Pons (tissue), 1 donor: Measurements from ENCODE around the gene CKMT1B.
"Not testable (repeated sequence)": the region's sequence is repeated elsewhere in the genome, so short reads cannot be mapped to it uniquely, and the experiment has no call there.

Source experiments
- DNase-seq: peaks from one replicate; pipeline ENCODE4 v3.0.0-alpha.2; 2016; ENCODE audit warnings: low spot score

CKMT1B gene

DNA sequence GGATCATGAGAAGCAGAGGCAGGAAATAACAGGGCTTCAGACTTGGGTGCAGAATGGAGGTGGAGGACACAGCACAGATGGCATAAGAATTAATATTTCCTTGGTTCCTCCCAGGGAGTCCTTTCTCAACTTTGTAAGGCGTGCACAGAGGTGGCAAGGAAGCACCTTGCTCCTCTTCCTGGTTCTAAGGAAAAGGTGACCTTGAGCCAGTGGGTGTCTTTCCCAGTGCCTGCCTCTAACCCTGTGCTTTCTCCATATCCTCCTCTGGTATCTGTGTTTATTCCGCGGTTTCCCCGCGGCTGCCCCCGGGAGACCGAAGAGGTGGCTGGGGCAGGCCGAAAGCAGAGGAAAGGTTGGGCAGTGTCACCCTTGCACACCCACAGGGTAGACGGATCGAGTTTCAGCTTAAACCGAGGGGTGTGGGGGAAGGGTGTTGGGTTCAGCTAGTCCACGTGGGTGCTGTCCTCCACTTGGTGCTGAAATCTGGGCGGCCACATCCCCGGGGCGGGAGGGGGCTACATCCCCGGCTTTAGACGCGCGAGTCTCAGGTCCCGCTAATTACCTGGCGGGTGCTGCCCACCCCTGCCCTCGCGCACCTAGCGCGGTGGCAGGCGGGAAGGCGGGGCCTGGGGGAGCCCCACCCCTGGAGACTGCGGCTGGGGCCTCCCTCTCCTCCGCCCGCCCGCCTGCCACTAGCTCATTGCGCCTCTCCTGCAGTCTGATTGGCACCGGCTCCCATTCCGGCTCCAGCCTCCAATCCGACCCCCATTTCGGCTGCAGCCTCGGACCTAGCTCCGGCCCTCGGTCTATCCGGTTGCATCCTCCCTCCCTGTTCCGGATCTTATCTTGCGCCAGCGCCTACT, at the start of gene CKMT1B:
TSS of gene CKMT1B (plus strand) at position 700 of the 863 bp plus-strand sequence. CDS start 192 bp downstream, outside the sequence.
- DNase-seq = not testable (repeated sequence)

DNA sequence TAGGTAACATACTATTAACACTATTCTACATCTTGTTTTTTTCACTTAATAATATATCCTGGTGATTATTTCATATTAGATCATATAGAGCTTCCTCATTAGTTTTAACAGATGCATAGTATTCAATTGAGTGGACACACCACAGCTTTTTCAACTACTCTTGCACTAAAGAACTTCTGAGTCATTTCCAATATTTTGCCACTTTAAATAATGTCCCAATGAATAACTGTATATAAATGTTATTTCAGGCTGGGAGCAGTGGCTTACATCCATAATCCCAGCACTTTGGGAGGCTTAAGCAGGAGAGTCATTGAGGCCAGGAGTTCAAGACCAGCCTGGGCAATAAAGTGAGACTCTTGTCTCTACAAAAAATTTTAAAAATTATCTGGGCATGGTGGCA, 49.6 kb upstream of the CKMT1B start:
- no peak for DNase-seq

DNA sequence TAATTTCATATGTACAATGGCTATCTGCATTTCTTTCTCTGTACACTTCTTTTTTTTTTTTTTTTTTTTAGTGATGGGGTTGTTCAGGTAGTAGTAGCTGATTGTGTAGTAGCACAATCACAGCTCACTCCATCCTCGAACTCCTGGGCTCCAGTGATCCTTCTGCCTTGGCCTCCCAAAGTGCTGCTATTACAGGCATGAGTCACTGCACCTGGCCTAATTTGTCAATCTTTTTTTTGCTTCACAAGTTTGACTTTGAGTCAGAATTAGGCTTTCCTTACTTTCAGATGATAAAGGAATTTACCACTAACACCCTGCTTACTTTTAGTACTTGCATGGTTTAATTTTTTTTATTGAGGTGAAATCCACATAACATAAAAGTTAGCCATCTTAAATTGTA, 48.4 kb upstream of the CKMT1B start:
- DNase-seq = no peak

DNA sequence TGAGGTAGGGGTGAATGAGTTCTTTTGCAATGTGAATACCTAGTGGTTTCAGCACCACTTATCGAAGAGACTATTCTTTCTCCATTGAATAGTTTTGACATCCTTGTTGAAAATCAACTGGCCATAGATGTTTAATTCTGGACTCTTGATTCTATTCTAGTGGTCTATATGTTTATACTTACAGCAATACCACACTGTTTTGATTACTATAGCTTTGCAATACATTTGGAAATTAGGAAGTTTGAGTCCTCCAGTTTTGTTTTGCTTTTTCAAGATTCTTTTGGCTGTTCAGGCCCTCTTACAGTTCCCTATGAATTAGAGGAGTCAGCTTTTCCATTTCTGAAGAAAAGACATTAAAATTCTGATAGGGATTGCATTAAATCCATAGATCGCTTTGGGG, 46.3 kb upstream of the CKMT1B start:
- DNase-seq = no peak

DNA sequence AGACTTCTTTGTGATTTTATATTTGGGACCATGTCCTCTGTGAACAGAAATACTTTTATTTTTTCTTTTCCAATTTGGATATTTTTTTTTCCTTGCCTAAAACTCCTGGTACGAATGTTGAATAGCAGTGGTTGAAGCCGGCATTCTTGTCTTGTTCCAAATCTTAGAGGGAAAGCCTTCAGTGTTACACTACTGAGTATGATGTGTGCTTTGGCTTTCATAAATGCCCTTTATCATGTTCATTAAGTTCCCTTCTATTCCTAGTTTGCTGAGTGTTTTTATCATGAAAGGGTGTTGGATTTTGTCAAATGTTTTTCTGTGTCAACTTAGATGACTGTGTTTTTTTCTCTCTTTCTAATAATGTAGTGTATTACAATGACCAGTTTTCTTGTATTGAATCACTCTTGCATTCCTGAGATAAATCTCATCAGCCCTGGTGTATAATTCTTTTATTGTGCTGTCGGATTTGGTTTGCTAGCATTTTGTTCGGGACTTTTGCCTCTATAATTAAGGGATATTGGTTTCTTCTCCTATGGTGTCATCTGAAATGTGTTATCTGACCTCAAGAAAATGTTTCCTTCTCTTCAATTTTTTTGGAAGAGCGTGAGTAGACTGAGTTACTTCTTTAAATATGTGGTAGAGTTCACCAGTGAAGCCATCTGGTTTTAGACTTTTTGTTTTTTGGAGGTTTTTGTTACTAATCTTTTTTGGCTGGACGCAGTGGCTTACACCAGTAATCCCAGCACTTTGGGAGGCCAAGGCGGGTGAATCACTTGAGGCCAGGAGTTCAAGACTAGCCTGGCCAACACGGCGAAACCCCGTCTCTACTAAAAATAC, 43.1 kb upstream of the CKMT1B start:
- DNase-seq = no peak

DNA sequence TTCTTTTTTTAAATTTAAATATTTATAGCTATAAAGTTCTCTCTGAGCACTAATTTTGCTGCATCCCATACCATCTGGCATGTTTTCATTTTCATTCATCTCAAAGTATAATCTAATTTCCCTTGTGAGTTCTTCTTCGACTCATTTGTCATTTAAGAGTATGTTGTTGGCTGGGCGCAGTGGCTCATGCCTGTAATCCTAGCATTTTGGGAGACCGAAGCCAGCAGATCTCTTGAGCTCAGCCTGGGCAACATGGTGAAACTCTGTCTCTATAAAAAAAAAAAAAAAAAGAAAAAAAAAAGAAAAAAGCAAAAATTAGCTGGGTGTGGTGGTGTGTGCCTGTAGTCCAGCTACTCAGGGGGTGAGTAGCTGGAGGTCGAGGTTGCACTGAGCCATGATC, 41.6 kb upstream of the CKMT1B start:
- no peak for DNase-seq

DNA sequence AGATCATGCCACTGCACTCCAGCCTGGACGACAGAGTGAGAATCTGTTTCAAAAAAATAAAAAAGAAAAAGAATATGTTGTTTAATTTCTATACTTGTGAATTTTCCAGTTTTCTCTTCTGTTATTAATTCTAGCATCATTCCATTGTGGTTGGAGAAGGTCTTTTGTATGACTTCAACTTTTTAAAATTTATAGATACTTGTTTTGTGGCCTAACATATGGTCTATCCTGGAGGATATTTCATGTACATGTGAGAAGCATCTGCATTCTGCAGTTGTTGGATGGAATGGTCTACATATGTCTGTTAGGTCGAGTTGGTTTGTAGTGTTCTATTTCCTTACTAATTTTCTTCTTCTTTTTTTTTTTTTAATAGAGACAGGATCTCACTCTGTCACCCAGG, 40.8 kb upstream of the CKMT1B start:
- no peak for DNase-seq

DNA sequence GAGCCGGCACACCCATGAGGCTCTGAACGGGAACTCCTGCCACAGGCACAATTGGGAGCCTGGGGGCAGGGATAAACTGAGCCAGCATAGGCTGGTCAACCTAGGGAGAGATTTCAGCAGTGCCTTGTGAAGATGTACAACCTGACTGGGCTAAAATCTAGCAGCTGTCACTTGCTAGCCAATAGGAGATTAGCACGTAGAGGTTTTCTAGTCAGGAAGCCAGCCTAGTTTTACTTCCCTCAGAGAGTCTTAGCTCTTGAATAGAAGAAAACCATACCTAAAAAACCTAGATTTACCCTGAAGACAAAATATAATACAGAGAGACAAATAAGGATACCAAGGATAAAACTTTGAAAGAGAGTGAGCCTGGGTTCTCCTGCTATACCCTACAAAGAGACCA, 31.1 kb upstream of the CKMT1B start:
- not testable (repeated sequence) for DNase-seq

DNA sequence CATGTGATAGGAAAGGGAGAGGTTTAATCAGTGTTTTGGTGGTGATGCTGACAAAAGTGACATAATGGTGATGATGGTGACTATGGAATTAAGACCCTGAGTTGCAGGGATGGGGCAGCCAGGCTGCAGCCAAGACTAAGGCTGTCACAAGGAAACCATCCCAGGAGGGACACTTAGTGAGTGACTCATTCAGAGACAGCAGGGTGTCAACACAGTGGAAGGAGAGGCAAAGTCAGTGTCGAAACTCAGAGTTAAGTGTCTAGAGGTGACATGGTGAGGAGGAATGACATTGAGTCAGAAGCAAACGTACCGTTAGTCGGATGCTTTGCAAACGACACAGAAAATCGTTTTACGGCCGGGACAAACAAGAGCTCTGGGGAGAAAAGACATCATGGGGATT, 30.0 kb upstream of the CKMT1B start:
- DNase-seq = not testable (repeated sequence)

DNA sequence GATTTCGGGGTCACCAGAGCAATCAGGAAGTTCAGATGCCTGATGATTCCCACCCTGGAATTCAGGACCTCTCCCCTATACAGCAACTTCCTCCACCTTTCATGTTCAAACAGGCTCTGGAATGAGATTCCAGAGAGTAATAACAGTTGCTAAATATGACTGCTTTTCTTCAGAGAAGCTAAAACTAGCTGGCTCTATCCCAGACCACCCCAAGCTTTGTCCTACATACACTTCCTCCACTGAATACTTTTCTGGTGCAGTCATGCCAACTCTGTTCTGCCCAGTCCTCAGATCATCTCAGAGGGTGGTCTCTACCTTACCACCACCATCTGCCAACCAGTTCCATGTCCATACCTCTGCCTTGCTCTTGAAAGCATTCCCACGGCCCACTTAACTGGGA, 27.2 kb upstream of the CKMT1B start:
- DNase-seq = not testable (repeated sequence)

DNA sequence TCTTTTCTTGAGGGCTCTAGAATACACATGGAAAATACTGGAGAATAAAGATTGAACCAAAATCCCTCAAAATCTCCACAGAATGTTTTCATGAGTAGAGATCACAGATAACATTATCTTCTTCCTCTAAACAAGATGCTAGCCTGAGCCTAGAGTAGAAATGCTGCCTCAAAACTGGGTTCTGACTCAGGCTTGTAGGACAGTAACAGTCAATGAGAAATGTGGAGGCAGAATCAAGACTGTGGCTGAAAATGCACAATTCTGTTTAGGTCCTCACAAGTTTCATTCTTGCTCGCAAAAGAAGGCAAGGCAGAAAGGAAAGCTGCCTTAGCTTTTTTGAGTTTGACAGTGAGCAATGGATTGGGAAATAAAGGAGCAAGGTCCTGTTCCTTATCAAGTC, 19.2 kb upstream of the CKMT1B start:
- not testable (repeated sequence) for DNase-seq

DNA sequence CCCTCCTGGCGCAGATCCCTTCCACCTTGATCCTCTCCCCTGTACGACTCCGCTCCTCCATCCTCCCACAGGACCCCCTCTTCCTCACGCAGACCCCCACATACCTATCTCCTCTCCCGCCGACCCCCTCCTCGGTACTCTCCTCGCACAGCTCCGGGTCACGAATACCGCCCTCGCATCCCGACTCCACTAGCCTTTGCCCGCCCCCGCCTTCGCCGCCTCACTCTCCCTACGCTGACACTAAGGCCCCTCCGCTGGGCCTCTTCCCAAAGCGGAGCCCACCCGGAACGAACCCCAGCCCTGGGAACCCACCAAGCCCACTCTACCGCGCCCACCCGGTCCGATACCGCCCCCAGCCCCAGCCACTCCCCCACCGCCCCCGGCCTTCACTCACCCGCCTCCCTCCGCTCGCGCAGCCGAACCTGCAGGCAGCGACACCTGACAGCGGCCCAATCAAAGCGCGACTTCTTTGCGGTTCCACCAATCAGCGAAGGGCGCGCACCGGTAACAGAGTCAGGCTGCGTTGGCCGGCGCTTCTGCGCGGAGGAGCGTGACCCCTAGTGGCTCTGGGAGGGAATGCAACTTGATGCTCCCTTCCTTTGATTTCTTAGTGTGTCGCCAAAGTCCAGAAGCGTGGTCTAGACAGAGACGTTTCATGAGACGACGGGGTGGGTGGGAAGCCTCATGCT, 3.9 kb upstream of the CKMT1B start, which contains the start of gene PPIP5K1:
TSS of gene PPIP5K1 (minus strand) at position 431 of the 689 bp plus-strand sequence. CDS start 5,704 bp downstream, outside the sequence.
- DNase-seq = not testable (repeated sequence)

DNA sequence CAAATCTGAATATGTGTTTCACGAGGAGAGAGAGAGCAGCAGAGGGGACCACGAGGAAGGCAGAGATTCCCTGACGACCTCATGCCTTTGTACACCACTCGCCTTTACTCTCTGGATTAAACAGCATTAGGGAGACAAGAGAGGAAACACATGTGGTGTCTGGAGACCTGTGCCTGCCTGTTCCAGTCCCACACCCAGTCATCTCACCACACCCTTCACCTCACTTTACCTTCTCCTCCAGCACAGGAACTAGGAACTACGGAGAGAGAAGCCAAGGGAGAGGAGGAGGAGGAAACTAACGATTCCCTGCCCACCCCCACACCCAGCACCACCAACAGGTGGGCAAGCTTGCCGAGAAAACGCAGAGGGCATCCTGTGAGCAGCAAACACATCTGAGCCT, 986 bp upstream of the CKMT1B start:
- DNase-seq = not testable (repeated sequence)

DNA sequence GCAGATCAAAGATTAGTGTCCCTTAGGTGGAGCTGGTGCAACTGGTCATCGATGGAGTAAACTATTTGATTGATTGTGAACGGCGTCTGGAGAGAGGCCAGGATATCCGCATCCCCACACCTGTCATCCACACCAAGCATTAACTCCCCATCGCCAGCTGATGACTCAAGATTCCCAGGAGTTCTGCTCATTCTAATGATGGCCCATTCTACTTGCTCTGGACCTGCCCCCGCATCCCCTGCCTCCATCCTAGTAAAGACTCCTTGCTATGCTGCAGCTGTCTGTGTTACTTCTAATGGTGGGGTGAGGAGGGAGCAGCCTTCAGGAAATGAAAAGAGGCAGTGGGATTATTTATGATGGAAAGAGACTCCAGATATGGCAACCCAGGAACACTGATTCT, 5.3 kb downstream of the CKMT1B start:
- not testable (repeated sequence) for DNase-seq

DNA sequence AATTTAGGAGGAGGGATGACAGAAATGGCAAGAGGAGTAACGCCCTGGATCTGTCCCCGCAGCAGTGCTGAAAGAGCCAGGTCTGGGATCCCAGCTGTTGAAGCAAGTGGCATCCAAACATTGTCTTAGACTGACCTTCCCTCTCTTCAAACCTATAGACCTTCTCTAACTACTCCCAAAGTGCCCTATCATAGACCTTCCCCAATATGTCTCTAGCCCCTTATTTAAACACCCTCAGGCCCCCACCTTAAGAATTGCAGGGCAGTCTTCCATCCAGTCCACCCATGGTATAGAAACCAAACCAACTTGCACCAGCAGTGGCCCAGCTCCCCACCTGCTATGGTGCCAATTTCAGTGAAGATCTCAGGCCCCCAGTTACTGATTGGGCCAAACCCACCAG, 6.4 kb downstream of the CKMT1B start:
- not testable (repeated sequence) for DNase-seq

DNA sequence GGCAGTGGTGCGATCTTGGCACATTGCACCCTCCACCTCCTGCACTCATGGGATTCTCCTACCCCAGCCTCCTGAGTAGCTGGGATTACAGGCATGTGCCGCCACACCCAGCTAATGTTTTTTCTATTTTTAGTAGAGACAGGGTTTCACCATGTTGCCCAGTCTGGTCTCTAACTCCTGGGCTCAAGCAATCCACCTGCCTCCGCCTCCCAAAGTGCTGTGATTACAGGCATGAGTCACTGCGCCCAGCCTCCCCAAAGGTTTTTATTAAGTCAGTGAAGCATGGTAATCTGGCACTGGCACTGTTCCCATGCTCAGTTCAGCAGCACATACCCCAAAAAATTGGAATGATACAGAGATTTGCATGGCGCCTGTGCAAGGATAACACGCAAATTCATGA, 8.4 kb downstream of the CKMT1B start:
- DNase-seq = not testable (repeated sequence)

DNA sequence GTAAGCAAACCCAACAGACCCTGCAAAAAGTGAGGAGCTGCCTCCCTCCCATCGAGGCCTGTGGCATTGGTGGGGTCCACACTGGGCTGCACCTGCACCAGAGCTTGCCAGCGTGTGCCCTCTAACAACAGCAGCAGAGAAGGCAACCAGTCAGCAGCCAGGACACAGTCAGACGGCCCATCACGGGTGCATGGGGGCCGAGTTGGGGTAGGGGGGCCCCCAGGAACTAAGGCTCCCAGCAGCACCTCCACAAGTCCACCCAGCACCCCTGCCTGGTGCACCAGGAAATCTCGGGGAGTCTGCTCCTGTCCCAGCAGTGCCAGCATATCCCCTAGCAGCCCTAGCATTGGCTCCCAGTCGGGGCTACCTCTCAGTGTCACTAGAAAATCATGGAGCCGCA, 23.9 kb downstream of the CKMT1B start:
- DNase-seq = not testable (repeated sequence)

DNA sequence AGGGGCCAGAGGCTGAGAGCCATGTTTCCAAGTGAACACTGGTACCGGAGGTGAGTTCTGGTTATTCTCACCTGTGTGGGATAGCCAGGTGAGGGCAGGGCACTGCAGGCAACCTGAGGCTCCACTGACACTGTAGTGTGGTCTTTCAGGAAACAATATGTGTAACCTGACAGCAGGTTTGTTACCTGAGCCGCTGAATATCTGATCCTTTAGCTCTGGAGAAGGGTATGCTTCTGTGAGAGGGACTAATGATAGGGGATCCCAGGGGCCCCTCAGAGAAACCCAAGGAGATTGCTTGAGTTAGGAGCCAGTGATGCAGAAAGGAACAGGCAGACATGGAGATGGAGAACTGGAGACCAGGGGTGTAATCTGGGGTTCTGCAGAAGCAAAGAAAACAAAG, 24.9 kb downstream of the CKMT1B start, which contains the start of gene STRC:
TSS of gene STRC (minus strand) at position 101 of the 400 bp plus-strand sequence. CDS start at position 23, 78 bp downstream.
- DNase-seq = not testable (repeated sequence)

DNA sequence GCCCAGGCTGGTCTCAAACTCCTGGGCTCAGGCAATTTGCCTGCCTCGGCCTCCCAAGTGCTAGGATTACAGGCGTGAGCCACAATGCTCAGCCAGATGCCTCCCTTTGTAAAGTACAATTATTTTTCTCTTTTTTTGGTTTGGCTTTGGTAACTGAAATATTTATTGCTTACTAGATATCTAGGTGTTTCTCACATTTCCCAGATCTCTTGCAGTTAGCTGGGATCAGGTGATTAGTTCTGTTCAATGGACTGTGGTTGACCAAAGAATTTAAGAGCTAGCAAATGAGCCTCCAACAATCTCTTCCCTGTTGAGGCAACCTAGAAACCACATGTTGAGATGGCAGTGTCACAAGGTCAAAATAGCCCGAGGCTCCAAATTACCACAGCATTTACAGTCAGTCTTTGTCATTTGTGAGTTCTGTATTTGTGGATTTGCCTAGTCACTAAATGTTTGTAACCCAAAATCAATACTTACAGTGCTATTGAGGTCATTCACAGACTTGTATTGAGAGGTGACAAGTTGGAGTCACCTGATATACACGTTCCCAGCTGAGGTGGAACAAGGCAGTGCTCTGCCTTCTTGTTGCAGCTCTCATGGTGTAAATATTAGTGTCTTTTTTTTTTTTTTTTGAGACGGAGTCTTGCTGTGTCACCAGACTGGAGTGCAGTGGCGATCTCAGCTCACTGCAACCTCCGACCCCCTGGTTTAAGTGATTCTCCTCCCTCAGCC, 28.4 kb downstream of the CKMT1B start:
- not testable (repeated sequence) for DNase-seq

DNA sequence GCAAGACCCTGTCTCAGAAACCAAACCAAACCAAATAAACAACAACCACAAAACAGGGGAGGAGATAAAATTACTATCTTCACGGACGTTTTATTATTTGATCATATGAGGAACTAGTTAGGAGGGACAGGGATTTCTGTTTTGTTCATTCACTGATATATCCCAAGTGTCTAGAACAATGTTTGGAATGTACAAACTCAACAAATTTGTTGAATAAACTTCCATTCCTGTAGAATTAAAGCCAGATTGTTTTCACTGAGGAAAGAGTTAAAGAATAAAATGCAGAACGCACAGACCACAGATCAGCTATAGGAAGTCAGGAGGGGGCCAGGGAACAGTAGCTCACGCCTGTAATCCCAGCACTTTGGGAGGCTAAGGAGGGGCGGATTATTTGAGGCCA, 31.3 kb downstream of the CKMT1B start:
- DNase-seq = no peak

DNA sequence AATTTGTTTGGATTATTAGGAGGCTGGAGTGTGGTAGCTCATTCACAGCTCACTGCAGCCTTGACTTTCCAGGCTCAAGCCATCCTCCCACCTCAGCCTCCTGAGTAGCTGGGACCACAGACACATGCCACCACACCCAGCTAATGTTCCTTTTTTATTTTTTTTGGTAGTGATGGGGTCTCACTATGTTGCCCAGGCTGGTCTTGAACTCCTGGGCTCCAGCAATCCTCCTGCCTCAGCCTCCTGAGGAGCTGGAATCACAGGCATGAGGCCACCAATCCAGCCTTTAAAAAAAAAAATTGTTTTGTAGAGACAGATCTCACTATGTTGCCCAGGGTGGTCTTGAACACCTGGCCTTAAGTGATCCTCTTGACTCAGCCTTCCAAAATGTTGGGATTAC, 33.1 kb downstream of the CKMT1B start:
- not testable (repeated sequence) for DNase-seq
